ENCODE results near the gene LYPD6B. TPM values are rescaled to one million over a fixed set of nuclear protein-coding genes. Genes with fewer than 3 reads are reported as not detected.

The LYPD6B gene
- total RNA-seq, 1 donor from 2014 or later = not detected

GRCh38 chr2:149009576-149010461 is 28.7 kb upstream of the LYPD6B start:
- intact Hi-C loops (cut with micrococcal nuclease) = no loop called here

DNA sequence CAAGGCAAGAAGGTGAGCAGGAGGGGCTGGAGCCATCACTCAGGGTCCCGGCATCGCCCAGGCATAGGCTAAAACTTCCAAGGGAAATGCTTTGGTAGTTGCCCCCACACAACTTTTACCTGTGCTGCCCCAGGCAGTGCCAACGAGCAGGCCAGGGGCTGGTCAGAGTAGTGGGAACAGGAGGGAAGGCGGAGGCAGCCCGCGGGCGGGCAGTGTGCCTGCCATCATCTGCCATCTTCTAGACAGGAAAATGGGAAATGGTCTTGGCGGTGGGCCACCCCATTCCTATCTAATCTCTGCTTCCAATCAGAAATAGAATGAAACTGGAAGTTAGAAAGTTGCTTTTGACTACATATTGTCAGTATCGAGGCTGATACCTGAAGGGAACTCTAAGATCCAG is 26.0 kb upstream of the LYPD6B start:
- intact Hi-C loops (cut with micrococcal nuclease) = no loop called here

DNA sequence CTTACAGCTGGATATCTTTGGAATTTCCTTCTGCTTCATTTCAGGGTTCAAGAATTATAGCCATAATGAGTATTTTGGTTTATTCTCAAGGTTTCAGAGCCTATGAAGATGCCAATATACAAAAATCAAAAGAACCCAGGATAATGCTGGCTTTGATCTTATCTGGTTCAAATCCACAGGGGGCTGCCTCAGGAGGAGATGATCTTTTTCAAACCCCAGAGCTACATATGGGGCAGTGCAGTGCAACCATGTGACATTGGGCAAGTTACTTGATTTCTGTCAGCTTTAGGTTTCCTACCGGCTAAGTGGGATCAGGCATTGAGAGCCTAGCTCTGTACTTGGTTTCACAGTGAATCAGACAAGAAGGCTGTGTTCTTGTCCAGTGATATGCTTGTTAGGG is 23.0 kb upstream of the LYPD6B start:
- intact Hi-C loops (cut with micrococcal nuclease) = no loop called here

GRCh38 chr2:149015926-149016563 is 22.5 kb upstream of the LYPD6B start:
- intact Hi-C loops (cut with micrococcal nuclease) = no loop called here

DNA sequence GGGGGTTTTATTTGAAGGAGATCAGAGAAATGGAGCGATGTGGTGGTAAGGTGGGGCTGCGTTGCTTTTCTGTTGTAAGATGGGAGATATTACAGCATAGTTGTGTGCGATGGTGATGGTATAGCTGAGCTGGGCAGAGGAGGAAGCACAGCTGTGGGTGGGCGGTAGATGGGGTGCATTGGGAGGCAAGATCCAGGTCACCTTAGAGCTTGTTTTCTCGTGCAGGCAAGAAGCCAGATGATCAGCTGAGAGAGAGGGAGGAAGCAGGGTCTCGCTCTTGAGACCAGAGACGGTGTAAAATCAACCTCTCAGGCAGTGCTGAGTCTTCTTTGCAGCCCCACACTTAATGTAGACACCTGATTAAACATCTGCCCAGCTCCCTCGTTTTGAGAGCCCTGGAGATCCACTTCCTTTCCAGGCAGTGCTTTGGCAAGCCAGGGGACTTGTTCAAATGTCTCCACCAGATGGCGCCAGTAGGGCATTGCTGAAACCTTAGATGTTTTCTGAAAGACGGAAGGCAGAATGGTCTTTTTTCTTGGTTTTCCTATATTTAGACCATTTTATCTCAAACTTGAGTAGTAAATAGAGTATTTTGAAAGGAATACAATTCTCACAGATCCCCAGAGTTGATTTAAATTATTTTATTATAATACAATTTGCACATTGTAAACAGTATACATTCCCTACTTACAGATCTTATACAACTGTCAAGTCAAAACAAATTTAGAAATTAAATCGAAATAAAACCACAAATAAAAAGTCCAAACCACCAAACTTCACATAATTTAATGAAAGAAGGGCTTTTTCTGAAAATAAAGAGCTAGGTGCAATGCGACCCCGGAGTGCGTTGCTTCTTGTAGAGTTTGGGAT is 21.1 kb upstream of the LYPD6B start:
- intact Hi-C loops (cut with micrococcal nuclease) = loop anchor here (1.0 kb wide), 2 partner anchors 296 to 544 kb away; no protein-coding TSS in a partner anchor

GRCh38 chr2:149018981-149019380 is 19.5 kb upstream of the LYPD6B start:
- intact Hi-C loops (cut with micrococcal nuclease) = no loop called here

GRCh38 chr2:149019768-149020167 is 18.7 kb upstream of the LYPD6B start:
- intact Hi-C loops (cut with micrococcal nuclease) = no loop called here

DNA sequence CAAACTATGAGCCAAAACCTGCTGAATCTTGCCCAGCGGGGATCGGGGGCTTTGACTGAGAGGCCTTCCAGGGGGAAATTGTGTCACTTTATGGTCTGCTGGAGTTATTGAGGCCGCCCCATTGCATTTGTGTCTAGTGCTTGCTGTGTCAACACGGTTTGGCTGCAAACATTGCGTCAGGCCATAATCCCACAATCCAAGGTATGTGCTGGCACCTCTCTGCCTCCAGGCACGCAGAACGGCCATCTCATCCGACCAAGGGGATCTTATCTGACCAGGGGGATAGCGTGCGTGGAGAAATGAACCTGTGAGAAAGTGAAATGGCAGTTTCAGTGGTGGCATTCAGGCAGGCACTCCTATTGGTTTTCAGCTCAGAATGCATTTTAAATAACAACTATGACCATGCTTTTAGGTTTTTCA is 18.1 kb upstream of the LYPD6B start:
- intact Hi-C loops (cut with micrococcal nuclease) = no loop called here

DNA sequence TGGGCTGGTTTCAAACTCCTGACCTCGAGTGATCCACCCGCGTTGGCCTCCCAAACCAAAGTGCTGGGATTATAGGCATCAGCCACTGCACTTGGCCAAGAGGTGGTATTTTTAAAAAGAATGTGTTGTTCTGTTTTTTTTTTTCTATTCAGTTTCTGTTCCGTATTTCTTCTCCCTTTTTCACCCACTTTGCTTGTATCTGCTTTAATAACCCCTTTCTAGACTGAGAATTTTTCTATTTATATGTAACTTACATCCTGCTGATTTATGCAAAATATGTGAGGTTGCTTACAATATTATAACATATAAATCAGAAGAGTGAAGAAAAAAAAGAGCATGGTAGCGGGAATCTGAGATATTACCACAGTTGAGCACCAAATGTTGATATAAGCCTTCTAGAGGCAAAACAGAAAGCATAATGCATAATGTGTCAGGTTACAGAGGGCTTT is 17.2 kb upstream of the LYPD6B start:
- intact Hi-C loops (cut with micrococcal nuclease) = no loop called here

- intact Hi-C loops (cut with micrococcal nuclease) = no loop called here
Measured at GRCh38 chr2:149021761-149022160, 16.7 kb upstream of the LYPD6B start.

GRCh38 chr2:149023091-149023490 is 15.4 kb upstream of the LYPD6B start:
- intact Hi-C loops (cut with micrococcal nuclease) = no loop called here

GRCh38 chr2:149027590-149028250 is 10.8 kb upstream of the LYPD6B start:
- intact Hi-C loops (cut with micrococcal nuclease) = no loop called here

DNA sequence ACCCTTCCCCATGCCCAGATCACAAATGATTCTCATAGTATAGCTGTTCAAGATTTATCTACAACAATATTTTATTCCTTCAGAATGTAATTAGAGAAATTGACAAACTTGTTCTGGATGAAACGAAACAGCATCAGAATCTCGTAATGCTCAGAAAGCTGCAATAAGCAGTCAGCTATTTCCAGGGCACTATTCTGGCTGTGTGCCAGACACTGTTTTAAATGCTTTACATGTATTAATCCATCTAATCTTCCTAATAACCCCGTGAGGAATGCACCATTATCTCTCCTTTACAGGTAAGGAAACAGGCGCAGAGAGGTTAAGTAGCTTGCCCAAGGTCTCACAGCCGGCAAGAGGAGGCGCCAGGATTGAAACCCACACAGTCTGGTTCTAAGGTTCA is 10.1 kb upstream of the LYPD6B start:
- intact Hi-C loops (cut with micrococcal nuclease) = no loop called here

DNA sequence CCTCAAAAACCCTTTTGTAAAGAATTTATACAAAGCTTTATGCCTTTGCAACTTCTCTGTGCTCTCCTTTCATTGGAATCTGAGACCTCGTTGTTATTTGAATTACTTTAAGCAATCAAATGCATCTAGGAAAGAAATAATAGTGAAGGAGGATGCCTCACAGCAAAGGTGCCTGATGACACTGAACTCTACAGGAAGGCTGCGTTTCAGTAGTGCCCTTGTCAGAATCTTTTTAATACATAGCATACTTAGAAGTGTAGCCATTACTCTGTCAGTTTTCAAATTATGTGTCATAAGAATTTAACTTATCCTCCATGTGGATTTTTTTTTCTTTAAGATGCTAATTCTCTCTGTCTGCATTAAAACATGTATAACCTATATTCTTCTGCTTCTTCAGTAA is 9.6 kb upstream of the LYPD6B start:
- intact Hi-C loops (cut with micrococcal nuclease) = no loop called here

GRCh38 chr2:149029307-149029965 is 9.1 kb upstream of the LYPD6B start:
- intact Hi-C loops (cut with micrococcal nuclease) = no loop called here

DNA sequence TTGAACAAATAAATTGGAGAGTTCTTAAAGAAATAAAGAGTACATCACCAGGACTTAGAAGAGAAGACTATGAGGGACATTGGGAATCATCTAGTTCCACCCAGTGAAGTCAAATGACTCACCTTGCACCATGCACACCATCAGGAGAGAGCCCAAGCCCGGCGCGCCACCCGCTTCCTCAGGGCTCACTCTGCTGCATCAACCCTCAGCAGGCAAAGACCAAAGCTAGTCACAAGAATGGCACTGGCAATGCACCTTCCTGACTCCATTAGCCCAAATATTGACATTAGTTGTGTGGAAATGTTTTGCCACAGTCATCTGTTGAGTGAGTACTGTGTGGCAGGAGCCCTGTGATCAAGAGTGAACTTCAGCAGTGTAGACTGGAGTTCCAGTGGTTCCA is 7.1 kb upstream of the LYPD6B start:
- intact Hi-C loops (cut with micrococcal nuclease) = no loop called here

DNA sequence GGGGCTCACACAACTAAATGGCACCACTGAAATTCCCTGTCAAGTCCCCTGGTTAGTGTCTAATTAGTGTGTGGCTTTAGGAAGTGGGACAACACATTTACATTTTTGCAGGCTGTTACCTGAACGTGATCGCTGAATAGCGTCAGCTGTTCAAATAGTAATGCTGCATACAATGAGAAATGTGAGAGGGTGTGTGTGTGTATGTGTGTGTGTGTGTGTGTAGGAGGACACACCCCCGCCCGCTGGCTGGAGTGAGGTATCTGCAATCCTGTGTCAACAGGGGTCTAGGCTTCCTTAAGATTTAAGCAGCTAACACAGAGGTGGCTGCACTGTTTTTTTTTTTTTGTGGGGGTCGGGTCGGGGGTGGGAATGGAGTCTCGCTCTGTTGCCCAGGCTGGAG is 4.8 kb upstream of the LYPD6B start:
- intact Hi-C loops (cut with micrococcal nuclease) = no loop called here

DNA sequence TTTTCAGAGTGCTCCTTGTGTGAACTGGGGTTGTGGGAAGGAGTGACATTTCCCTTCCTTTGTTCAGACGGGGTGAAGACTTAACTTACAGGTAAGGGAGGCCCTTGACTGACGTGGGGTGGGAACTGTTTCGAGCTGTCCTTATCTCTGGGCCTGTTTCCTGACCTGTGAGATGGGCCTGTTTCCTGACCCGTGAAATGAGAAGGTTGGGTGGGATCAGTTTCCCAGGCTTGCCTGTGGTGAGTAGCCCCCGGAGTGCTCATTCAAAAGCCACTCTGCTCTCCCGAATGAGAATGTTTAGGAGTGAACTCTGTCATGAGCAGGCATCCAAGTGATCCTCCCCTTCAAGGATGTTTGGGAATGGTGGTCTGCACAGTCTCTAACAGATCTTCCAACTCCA is 4.1 kb upstream of the LYPD6B start:
- intact Hi-C loops (cut with micrococcal nuclease) = no loop called here

- intact Hi-C loops (cut with micrococcal nuclease) = no loop called here
Measured at GRCh38 chr2:149036507-149037293, 1.8 kb upstream of the LYPD6B start.

DNA sequence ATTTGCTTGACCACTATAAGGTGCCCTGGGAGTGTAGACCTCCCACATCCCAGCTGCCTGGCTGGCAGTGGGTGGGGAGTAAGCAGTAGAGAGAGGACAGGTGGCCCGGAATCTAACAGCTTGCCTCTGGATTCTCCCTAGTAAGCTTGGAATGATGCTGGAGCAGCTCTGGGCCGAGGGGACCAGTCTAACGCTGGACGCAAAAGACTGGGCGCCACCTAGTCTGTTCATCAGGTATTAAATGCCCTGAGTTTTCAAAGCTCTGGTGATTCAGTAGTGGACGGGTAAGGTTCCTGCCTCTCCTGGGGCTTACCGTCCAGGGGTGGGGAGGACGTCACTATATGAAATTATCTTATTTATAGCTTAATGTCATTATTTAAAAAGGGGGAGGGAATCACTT is 648 bp upstream of the LYPD6B start:
- intact Hi-C loops (cut with micrococcal nuclease) = no loop called here
